ENCODE measurements around the gene HADH.

HADH gene

GRCh38 chr4:108033348-108033747, 43.7 kb downstream of the HADH start:
- Histone ChIP-seq H3K27ac (ENCODE audit: extremely low read depth, low read depth, low read length) (no peak overlapping the region), H3K4me3 (ENCODE audit: low read depth, low read length) (no peak overlapping the region), H3K4me1 (ENCODE audit: control insufficient read depth, insufficient read depth, low read length) (no peaks in the 10 kb centered on the region), H3K36me3 (ENCODE audit: control insufficient read depth in 2 of 2, insufficient read depth in 1 of 2, low read length in 2 of 2) (peaks cover under 1 to 70% of the 10 kb centered on the region in 2 experiments), H3K9me3 (ENCODE audit: control insufficient read depth, insufficient read depth, low read depth, low read length) (no peaks in the 10 kb centered on the region)
- ChIA-PET POLR2A (no interaction called here), CTCF (interaction anchor here (0.9 to 3.1 kb wide), 2 partner anchors 15 to 539 kb away, joined by 3 to 16 read pairs; no protein-coding TSS in a partner anchor)
- TF ChIP-seq ZNF132 (tag by site-specific recombination; IDR thresholded peaks at IDR 0.05; ENCODE audit: borderline replicate concordance) (no peak), ZNF621 (tag by site-specific recombination; IDR thresholded peaks at IDR 0.05) (no peak), ZNF560 (tag by site-specific recombination; IDR thresholded peaks at IDR 0.05; ENCODE audit: borderline replicate concordance) (no peak), EGR2 (tag by site-specific recombination; IDR thresholded peaks at IDR 0.05; ENCODE audit: low read depth) (no peak), SP3 (tag by site-specific recombination; IDR thresholded peaks at IDR 0.05) (no peak), ZNF311 (tag by site-specific recombination; IDR thresholded peaks at IDR 0.05; ENCODE audit: borderline replicate concordance) (no peak), ZNF792 (tag by site-specific recombination; IDR thresholded peaks at IDR 0.05) (no peak)

DNA sequence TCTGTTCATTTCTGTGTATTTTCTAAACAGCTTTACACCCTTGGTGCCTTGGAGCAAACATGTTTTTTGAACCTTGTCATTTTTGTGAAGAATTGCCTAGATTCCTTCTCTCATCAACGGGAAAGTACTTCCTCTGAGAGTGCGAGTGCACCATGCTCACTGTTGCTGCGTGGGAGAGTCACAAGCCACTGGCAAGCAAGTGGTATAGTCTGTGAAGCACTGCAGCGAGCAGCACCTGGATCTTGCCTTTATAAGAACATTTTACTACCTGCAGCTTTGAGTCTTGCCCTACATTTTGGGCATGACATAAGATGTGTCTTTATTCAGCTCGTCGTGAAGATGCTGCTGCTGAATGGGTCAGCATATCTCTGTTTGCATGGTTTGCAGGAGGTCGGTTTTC, 44.9 kb downstream of the HADH start:
- Histone ChIP-seq H3K9me3 (ENCODE audit: control insufficient read depth, insufficient read depth, low read depth, low read length) (no peaks in the 10 kb centered on the region), H3K4me1 (ENCODE audit: control insufficient read depth, insufficient read depth, low read length) (no peaks in the 10 kb centered on the region), H3K4me3 (ENCODE audit: low read depth, low read length) (no peak overlapping the region), H3K36me3 (ENCODE audit: control insufficient read depth in 2 of 2, insufficient read depth in 1 of 2, low read length in 2 of 2) (peaks cover 0 to 58% of the 10 kb centered on the region in 2 experiments; a peak in 2 of 3 replicates), H3K27ac (ENCODE audit: extremely low read depth, low read depth, low read length) (no peak overlapping the region)
- POLR2A ChIA-PET, result no interaction called here
- CTCF ChIA-PET, result interaction anchor here (0.7 to 3.1 kb wide), 2 partner anchors 16 to 276 kb away, joined by 3 to 16 read pairs; no protein-coding TSS in a partner anchor
- TF ChIP-seq ZNF19 (tag by site-specific recombination; IDR thresholded peaks at IDR 0.05; ENCODE audit: low read depth) (no peak), ZNF510 (tag by site-specific recombination; IDR thresholded peaks at IDR 0.05; ENCODE audit: insufficient replicate concordance) (no peak), ZNF324 (tag by site-specific recombination; IDR thresholded peaks at IDR 0.05) (no peak)

GRCh38 chr4:108035691-108036090, 46.0 kb downstream of the HADH start:
- ChIA-PET POLR2A (interaction anchor here (0.6 kb wide), 1 partner anchor 491 kb away, joined by 4 read pairs; no protein-coding TSS in a partner anchor), CTCF (interaction anchor here (1.0 to 3.1 kb wide), 2 partner anchors 17 to 458 kb away, joined by 4 to 16 read pairs; no protein-coding TSS in a partner anchor)
- no peak overlapping the region for H3K4me3 ChIP-seq (ENCODE audit: low read depth, low read length)
- no peaks in the 10 kb centered on the region for H3K9me3 ChIP-seq (ENCODE audit: control insufficient read depth, insufficient read depth, low read depth, low read length)
- H3K36me3 ChIP-seq (ENCODE audit: control insufficient read depth in 2 of 2, insufficient read depth in 1 of 2, low read length in 2 of 2), result peaks cover 0 to 49% of the 10 kb centered on the region in 2 experiments; a peak in 2 of 3 replicates
- no peak for TF ChIP-seq KLF9 (tag by site-specific recombination; IDR thresholded peaks at IDR 0.05; ENCODE audit: low read depth)
- TF ChIP-seq REST (tag by site-specific recombination; IDR thresholded peaks at IDR 0.05), result no peak
- H3K27ac ChIP-seq (ENCODE audit: extremely low read depth, low read depth, low read length), result no peak overlapping the region
- no peaks in the 10 kb centered on the region for H3K4me1 ChIP-seq (ENCODE audit: control insufficient read depth, insufficient read depth, low read length)

DNA sequence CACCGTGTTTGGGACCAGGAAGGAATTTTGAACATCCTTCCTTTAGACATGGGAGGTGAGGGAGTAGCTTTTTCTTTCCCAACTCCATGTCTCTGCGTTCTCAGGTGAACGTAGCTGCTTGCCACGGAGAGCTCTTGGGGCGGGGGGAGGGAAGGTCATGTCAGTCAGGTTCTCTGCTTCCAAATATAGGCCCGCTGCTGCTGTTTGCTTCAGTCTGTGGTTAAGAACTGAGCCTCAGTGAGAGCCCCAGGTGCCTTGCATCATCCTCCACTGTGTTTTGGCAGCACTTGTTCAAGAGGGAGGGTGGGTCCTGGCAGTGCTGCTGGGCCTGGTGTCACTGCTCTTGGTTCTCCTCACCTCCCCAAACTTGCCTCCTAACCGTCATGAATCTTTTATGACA, 46.5 kb downstream of the HADH start:
- H3K27ac ChIP-seq (ENCODE audit: extremely low read depth, low read depth, low read length), result no peak overlapping the region
- no peak for TF ChIP-seq ZFP41 (tag by site-specific recombination; IDR thresholded peaks at IDR 0.05; ENCODE audit: borderline replicate concordance)
- no peak for TF ChIP-seq MZF1 (tag by site-specific recombination; IDR thresholded peaks at IDR 0.05; ENCODE audit: borderline replicate concordance)
- TF ChIP-seq, protein P1, sequence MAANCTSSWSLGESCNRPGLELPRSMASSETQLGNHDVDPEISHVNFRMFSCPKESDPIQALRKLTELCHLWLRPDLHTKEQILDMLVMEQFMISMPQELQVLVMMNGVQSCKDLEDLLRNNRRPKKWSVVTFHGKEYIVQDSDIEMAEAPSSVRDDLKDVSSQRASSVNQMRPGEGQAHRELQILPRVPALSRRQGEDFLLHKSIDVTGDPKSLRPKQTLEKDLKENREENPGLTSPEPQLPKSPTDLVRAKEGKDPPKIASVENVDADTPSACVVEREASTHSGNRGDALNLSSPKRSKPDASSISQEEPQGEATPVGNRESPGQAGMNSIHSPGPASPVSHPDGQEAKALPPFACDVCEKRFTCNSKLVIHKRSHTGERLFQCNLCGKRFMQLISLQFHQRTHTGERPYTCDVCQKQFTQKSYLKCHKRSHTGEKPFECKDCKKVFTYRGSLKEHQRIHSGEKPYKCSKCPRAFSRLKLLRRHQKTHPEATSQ (tag by site-specific recombination; IDR thresholded peaks at IDR 0.05), result no peak
- TF ChIP-seq ZNF830 (tag by site-specific recombination; IDR thresholded peaks at IDR 0.05; ENCODE audit: low read depth), result no peak
- TF ChIP-seq ZNF777 (tag by site-specific recombination; IDR thresholded peaks at IDR 0.05; ENCODE audit: borderline replicate concordance), result no peak
- no peak for TF ChIP-seq ZNF311 (tag by site-specific recombination; IDR thresholded peaks at IDR 0.05; ENCODE audit: borderline replicate concordance)
- TF ChIP-seq ZNF701 (tag by site-specific recombination; IDR thresholded peaks at IDR 0.05), result no peak
- no peak for TF ChIP-seq KLF16 (tag by site-specific recombination; IDR thresholded peaks at IDR 0.05)
- no peak for TF ChIP-seq ZNF623 (tag by site-specific recombination; IDR thresholded peaks at IDR 0.05)

More for the DNA sequence above, 46.5 kb downstream of the HADH start:
- POLR2A ChIA-PET, result interaction anchor here (0.6 kb wide), 1 partner anchor 490 kb away, joined by 4 read pairs; no protein-coding TSS in a partner anchor
- CTCF ChIA-PET, result interaction anchor here (3.1 kb wide), 1 partner anchor 17 kb away, joined by 16 read pairs; no protein-coding TSS in a partner anchor
- H3K9me3 ChIP-seq (ENCODE audit: control insufficient read depth, insufficient read depth, low read depth, low read length), result no peaks in the 10 kb centered on the region
- no peak overlapping the region for H3K4me3 ChIP-seq (ENCODE audit: low read depth, low read length)
- H3K4me1 ChIP-seq (ENCODE audit: control insufficient read depth, insufficient read depth, low read length), result no peaks in the 10 kb centered on the region
- peaks cover 0 to 44% of the 10 kb centered on the region in 2 experiments; a peak in 2 of 3 replicates for H3K36me3 ChIP-seq (ENCODE audit: control insufficient read depth in 2 of 2, insufficient read depth in 1 of 2, low read length in 2 of 2)
